ENCODE data around the gene ARL6IP6.
"Not testable (repeated sequence)": the region's sequence is repeated elsewhere in the genome, so short reads cannot be mapped to it uniquely, and the experiment has no call there.

DNA sequence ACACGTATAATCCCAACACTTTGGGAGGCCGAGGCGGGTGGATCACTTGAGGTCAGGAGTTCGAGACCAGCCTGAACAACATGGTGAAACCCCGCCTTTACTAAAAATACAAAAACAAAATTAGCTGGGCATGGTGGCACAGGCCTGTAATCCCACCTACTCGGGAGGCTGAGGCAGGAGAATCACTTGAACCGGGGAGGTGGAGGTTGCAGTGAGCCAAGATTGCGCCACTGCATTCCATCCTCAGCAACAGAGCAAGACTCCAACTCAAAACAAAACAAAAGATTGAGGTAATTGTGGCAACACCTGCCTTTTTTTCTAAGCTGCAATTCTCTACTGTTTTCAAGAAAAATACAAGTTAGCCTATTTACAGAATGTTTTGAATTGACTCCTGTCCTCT lies 4.2 kb downstream of the ARL6IP6 start:
- TF ChIP-seq EP300 (IDR thresholded peaks at IDR 0.05; ENCODE audit: borderline replicate concordance in 1 of 2, control insufficient read depth in 1 of 2, low read depth in 2 of 2, low read length in 2 of 2); MEF2A (IDR thresholded peaks at IDR 0.05; ENCODE audit: insufficient read depth, low read depth, low read length); TCF3 (IDR thresholded peaks at IDR 0.05; ENCODE audit: borderline replicate concordance, insufficient read depth, low read depth, low read length): not testable (repeated sequence)
- TF ChIP-seq, protein P1, sequence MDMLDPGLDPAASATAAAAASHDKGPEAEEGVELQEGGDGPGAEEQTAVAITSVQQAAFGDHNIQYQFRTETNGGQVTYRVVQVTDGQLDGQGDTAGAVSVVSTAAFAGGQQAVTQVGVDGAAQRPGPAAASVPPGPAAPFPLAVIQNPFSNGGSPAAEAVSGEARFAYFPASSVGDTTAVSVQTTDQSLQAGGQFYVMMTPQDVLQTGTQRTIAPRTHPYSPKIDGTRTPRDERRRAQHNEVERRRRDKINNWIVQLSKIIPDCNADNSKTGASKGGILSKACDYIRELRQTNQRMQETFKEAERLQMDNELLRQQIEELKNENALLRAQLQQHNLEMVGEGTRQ (IDR thresholded peaks at IDR 0.05; ENCODE audit: borderline replicate concordance, low read depth, low read length), result not testable (repeated sequence)
- TF ChIP-seq, protein P2, sequence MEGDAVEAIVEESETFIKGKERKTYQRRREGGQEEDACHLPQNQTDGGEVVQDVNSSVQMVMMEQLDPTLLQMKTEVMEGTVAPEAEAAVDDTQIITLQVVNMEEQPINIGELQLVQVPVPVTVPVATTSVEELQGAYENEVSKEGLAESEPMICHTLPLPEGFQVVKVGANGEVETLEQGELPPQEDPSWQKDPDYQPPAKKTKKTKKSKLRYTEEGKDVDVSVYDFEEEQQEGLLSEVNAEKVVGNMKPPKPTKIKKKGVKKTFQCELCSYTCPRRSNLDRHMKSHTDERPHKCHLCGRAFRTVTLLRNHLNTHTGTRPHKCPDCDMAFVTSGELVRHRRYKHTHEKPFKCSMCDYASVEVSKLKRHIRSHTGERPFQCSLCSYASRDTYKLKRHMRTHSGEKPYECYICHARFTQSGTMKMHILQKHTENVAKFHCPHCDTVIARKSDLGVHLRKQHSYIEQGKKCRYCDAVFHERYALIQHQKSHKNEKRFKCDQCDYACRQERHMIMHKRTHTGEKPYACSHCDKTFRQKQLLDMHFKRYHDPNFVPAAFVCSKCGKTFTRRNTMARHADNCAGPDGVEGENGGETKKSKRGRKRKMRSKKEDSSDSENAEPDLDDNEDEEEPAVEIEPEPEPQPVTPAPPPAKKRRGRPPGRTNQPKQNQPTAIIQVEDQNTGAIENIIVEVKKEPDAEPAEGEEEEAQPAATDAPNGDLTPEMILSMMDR (IDR thresholded peaks at IDR 0.05 in 2 of 3, conservative IDR thresholded peaks at IDR 0.05 in 1 of 3; ENCODE audit: control insufficient read depth in 2 of 3, extremely low read depth in 1 of 3, insufficient read depth in 1 of 3, low read depth in 3 of 3, low read length in 3 of 3), result not testable (repeated sequence)
- TF ChIP-seq, protein P3, sequence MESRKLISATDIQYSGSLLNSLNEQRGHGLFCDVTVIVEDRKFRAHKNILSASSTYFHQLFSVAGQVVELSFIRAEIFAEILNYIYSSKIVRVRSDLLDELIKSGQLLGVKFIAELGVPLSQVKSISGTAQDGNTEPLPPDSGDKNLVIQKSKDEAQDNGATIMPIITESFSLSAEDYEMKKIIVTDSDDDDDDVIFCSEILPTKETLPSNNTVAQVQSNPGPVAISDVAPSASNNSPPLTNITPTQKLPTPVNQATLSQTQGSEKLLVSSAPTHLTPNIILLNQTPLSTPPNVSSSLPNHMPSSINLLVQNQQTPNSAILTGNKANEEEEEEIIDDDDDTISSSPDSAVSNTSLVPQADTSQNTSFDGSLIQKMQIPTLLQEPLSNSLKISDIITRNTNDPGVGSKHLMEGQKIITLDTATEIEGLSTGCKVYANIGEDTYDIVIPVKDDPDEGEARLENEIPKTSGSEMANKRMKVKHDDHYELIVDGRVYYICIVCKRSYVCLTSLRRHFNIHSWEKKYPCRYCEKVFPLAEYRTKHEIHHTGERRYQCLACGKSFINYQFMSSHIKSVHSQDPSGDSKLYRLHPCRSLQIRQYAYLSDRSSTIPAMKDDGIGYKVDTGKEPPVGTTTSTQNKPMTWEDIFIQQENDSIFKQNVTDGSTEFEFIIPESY (IDR thresholded peaks at IDR 0.05), result not testable (repeated sequence)
